Ovary (tissue), 9 donors: ENCODE measurements around the gene CAPRIN1. TPM values are rescaled to one million over a fixed set of nuclear protein-coding genes. Genes with fewer than 3 reads are reported as not detected.
A peak's percentile ranks its signal among the peaks of the same experiment; 100 is the strongest.
"Not testable (repeated sequence)": the region's sequence is repeated elsewhere in the genome, so short reads cannot be mapped to it uniquely, and the experiment has no call there.

Source experiments
- DNase-seq, 5 donors: peaks; one replicate each; pipeline ENCODE4 v3.0.0-alpha.2; 2019 to 2020
- H3K27ac ChIP-seq, 2 donors: fragments of 200-600 bp; one replicate each; pipeline versions ENCODE4 v1.5.1 to v1.8.0; 2019 to 2022
- H3K27me3 ChIP-seq: fragments of 200-600 bp; one replicate; pipeline ENCODE4 v1.8.0; 2022
- H3K36me3 ChIP-seq: fragments of 200-600 bp; sonication (generic); one replicate; pipeline ENCODE4 v1.5.1; 2019
- H3K4me1 ChIP-seq: one replicate; pipeline ENCODE4 v1.8.1; 2013; ENCODE audit warnings: mild to moderate bottlenecking, moderate library complexity; ENCODE audit not compliant: insufficient read depth
- H3K4me3 ChIP-seq: fragments of 200-600 bp; sonication (generic); one replicate; pipeline ENCODE4 v1.5.1; 2017
- H3K9me3 ChIP-seq, 2 donors: fragments of 200-600 bp in 1 of 2; sonication (generic) in 1 of 2; one replicate each; pipeline versions ENCODE4 v1.5.1 to v1.8.1; 2013 to 2019; ENCODE audit warnings: mild to moderate bottlenecking in 1 of 2, moderate library complexity in 1 of 2
- EP300 ChIP-seq: sonication (generic); formaldehyde crosslinking; IDR thresholded peaks from one replicate; pipeline ENCODE4 v1.6.1; 2017; ENCODE audit warnings: antibody characterized with exemption
- POLR2A ChIP-seq: fragments of 450-650 bp; IDR thresholded peaks from one replicate; pipeline ENCODE4 v1.6.1; 2017; ENCODE audit warnings: antibody characterized with exemption, mild to moderate bottlenecking, moderate library complexity
- WGBS, 3 donors: extraction: QIAGEN DNeasy Blood & Tissue Kit in 1 of 3; methylation state at CpG; one replicate each; pipeline versions ENCODE4 v1.1.5 to v1.1.7; 2013 to 2017; 5-methylcytosine and 5-hydroxymethylcytosine counted together
- intact Hi-C, 4 donors: fragments of 100-400 bp; cut with DNase I; formaldehyde crosslinking; loops; one replicate each; pipeline versions ENCODE4 v1.11.0 to v1.15.1; 2022 to 2023
- polyA plus RNA-seq, 2 donors: library from polyadenylated mRNA; stranded (reverse); fragments of 200-250 nt in 1 of 2; fragments of 350-450 nt in 1 of 2; fragmentation: Illumina TruSeq in 1 of 2; extraction: RNeasy Lipid Tissue Mini Kit (QIAGEN cat#74804) in 1 of 2; gene quantifications; one replicate each; pipeline ENCODE4 v1.2.3, GENCODE V29; 2013 to 2014
- total RNA-seq, 7 donors: library from RNA; depleted of rRNA in 2 of 7; stranded (reverse); fragments of >200 nt in 2 of 7; fragmentation: NEBNext Ultra II Directional in 3 of 7; extraction: Animal tissue kit (Norgen Biotek cat#: 25700) in 3 of 7; gene quantifications; one replicate each; pipeline versions ENCODE4 v1.1.0 to v1.2.4, GENCODE V29; 2016 to 2023
- TF ChIP-seq, protein P1 (sequence below), 3 donors: fragments of 450-650 bp in 2 of 3; fragments of 200-600 bp in 1 of 3; IDR thresholded peaks; one replicate each; pipeline versions ENCODE4 v1.5.1 to v1.8.0; 2016 to 2022; ENCODE audit warnings: antibody characterized with exemption in 3 of 3, mild to moderate bottlenecking in 1 of 3
- donor health status: DM: no; HTN: no; CAD: no; lungs with moderate emphysema.
- donor health status: DM: no; HTN: no; CAD: no.
- donor health status: Bipolar disorder and iron deficiency.
- donor health status: DM: yes; HTN: yes; CAD: no.
- donor health status: DM: no; HTN: no; CAD: no.
- donor health status: DM: yes; HTN: yes; CAD: no.

Gene CAPRIN1
- total and polyA plus RNA-seq, 9 donors = 74.2 to 214 (median 160) TPM

DNA sequence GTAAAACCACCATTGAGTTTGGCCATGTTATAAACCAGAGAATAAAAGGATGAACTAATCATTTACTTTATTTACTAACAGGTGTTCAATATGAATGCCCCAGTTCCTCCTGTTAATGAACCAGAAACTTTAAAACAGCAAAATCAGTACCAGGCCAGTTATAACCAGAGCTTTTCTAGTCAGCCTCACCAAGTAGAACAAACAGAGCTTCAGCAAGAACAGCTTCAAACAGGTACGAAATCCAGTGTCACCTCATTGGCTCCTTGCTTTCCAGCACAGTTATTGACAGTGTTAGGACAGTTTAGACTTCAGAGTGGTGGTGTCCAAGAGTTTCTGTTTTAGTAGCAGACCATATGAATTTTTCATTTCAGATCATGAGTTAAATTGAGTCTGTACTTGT lies 40.3 kb downstream of the CAPRIN1 start:
- H3K9me3 ChIP-seq = no peaks in the 10 kb centered on the region
- intact Hi-C loops = no loop called here
- 87 to 89% (median 88%) methylated on average over 1 of the region's 1 CpG for WGBS, 3 donors

DNA sequence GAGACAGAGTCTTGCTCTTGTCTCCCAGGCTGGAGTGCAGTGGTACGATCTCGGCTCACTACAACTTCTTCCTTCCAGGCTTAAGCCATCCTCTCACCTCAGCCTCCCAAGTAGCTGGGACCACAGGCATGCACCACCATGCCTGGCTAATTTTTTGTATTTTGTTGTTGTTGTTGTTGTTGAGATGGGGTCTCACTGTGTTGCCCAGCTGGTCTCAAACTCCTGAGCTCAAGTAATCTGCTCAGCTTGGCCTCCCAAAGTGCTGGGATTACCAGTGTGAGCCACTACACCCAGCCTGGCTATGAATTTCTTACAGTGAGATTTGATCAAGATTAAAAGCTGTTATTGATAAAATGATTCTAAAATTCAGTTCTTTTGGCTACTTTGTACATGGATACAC lies 43.4 kb downstream of the CAPRIN1 start:
- 96 to 97% (median 96%) methylated on average over 2 of the region's 2 CpGs for WGBS, 3 donors
- intact Hi-C loops, H3K36me3 ChIP-seq, H3K4me1 ChIP-seq, H3K27me3 ChIP-seq, DNase-seq, H3K27ac ChIP-seq, H3K4me3 ChIP-seq, H3K9me3 ChIP-seq: not testable (repeated sequence)

More for the DNA sequence above, 40.3 kb downstream of the CAPRIN1 start:
- no peak for TF ChIP-seq POLR2A
- TF ChIP-seq, protein P1, sequence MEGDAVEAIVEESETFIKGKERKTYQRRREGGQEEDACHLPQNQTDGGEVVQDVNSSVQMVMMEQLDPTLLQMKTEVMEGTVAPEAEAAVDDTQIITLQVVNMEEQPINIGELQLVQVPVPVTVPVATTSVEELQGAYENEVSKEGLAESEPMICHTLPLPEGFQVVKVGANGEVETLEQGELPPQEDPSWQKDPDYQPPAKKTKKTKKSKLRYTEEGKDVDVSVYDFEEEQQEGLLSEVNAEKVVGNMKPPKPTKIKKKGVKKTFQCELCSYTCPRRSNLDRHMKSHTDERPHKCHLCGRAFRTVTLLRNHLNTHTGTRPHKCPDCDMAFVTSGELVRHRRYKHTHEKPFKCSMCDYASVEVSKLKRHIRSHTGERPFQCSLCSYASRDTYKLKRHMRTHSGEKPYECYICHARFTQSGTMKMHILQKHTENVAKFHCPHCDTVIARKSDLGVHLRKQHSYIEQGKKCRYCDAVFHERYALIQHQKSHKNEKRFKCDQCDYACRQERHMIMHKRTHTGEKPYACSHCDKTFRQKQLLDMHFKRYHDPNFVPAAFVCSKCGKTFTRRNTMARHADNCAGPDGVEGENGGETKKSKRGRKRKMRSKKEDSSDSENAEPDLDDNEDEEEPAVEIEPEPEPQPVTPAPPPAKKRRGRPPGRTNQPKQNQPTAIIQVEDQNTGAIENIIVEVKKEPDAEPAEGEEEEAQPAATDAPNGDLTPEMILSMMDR (IDR thresholded peaks at IDR 0.05) = no peak
- no peak overlapping the region for H3K4me3 ChIP-seq
- no peak for DNase-seq
- H3K4me1 ChIP-seq = no peaks in the 10 kb centered on the region
- H3K27ac ChIP-seq = no peak overlapping the region
- no peaks in the 10 kb centered on the region for H3K36me3 ChIP-seq
- H3K27me3 ChIP-seq = no peaks in the 10 kb centered on the region

DNA sequence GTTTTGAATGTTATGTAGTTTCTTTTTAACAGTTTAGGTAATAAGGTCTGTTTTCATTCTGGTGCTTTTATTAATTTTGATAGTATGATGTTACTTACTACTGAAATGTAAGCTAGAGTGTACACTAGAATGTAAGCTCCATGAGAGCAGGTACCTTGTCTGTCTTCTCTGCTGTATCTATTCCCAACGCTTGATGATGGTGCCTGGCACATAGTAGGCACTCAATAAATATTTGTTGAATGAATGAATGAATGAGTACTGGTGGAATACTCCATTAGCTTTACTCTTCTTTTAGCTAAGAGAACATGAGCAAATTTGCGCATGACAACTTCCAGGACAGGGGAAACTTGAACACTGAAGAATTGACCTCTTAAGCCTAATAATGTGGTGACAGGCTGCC lies 47.3 kb downstream of the CAPRIN1 start:
- Histone ChIP-seq H3K4me3 (no peak overlapping the region), H3K27ac (no peak overlapping the region), H3K27me3 (no peaks in the 10 kb centered on the region), H3K9me3 (no peaks in the 10 kb centered on the region), H3K36me3 (no peaks in the 10 kb centered on the region), H3K4me1 (no peaks in the 10 kb centered on the region)
- intact Hi-C loops = no loop called here
- WGBS, 3 donors = 91 to 97% (median 92%) methylated on average over 2 of the region's 2 CpGs
- TF ChIP-seq POLR2A (no peak), EP300 (no peak)
- TF ChIP-seq, protein P1 (IDR thresholded peaks at IDR 0.05) = no peak
- DNase-seq = no peak

DNA sequence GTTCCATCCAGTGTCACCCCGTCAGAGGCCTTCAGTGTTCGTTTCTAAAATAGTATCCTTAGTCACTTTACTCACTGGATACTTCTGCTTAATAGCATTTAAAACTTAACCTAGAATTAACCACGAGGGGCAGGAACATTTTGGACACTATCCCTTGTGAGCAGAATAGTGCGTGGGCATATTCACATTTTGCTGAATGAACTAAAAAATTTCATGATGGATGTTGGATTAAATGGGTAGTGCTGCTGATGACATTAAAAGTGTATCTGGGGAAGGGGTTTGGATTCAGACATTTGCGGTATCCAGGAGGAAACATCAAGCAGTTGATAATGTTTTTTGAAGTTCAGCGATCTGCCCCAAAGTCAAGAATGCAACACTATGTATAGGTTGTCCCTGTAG lies 53.1 kb downstream of the CAPRIN1 start:
- intact Hi-C loops = loop anchor here (5.0 to 10.0 kb wide), 2 partner anchors 50 to 52 kb away; partner anchors contain the start of gene CAPRIN1 (in 4 of the 4)

More for the DNA sequence above, 53.1 kb downstream of the CAPRIN1 start:
- no peaks in the 10 kb centered on the region for H3K36me3 ChIP-seq
- H3K4me1 ChIP-seq = peaks cover 4% of the 10 kb centered on the region
- H3K27me3 ChIP-seq = no peaks in the 10 kb centered on the region
- peak overlapping the region; percentile 78 for H3K4me3 ChIP-seq
- TF ChIP-seq POLR2A (no peak), EP300 (no peak)
- TF ChIP-seq, protein P1 (IDR thresholded peaks at IDR 0.05) = no peak
- H3K27ac ChIP-seq = peak overlapping the region; percentile 45 to 85
- DNase-seq = no peak
- no peaks in the 10 kb centered on the region for H3K9me3 ChIP-seq
- WGBS, 3 donors = 7 to 15% (median 9%) methylated on average over 6 of the region's 6 CpGs
